ENCODE results near the gene NXNL1.
A peak's percentile ranks its signal among the peaks of the same experiment; 100 is the strongest.

Gene NXNL1

GRCh38 chr19:17469481-17470067 lies 8.8 kb upstream of the NXNL1 start:
- Histone ChIP-seq H3K9me2 (replicated peaks; ENCODE audit: control insufficient read depth, low read length) (no peaks in the 10 kb centered on the region), H3K9me3 (ENCODE audit: control insufficient read depth, insufficient read depth, low read length) (no peaks in the 10 kb centered on the region), H3K4me3 (ENCODE audit: low read length) (peak overlapping the region; percentile 93), H3F3A (ENCODE audit: control insufficient read depth, insufficient read depth) (peaks cover 3% of the 10 kb centered on the region; the same call in 1 of the 2 replicates), H3K27me3 (ENCODE audit: control insufficient read depth, low read length) (peaks cover 16% of the 10 kb centered on the region), H4K20me1 (ENCODE audit: control insufficient read depth, insufficient read depth, low read depth, low read length) (no peaks in the 10 kb centered on the region), H3K27ac (ENCODE audit: low read depth, low read length) (no peak overlapping the region), H3K4me1 (ENCODE audit: control insufficient read depth, low read length) (peaks cover 34% of the 10 kb centered on the region), H3K4me2 (ENCODE audit: low read length) (peak overlapping the region; percentile 97), H3K79me2 (ENCODE audit: control insufficient read depth, low read length) (no peaks in the 10 kb centered on the region), H3K36me3 (ENCODE audit: control insufficient read depth, low read length) (no peaks in the 10 kb centered on the region)
- TF ChIP-seq EZH2phosphoT487 (IDR thresholded peaks at IDR 0.05; ENCODE audit: borderline replicate concordance, low read length), result no peak
- TF ChIP-seq CTCF (IDR thresholded peaks at IDR 0.05; ENCODE audit: low read depth, low read length, poor library complexity, severe bottlenecking), result no peak

GRCh38 chr19:17469092-17469480 lies 8.4 kb upstream of the NXNL1 start:
- Histone ChIP-seq H3K36me3 (ENCODE audit: control insufficient read depth, low read length) (no peaks in the 10 kb centered on the region), H3K79me2 (ENCODE audit: control insufficient read depth, low read length) (no peaks in the 10 kb centered on the region), H3K4me3 (ENCODE audit: low read length) (peak overlapping the region; percentile 93), H4K20me1 (ENCODE audit: control insufficient read depth, insufficient read depth, low read depth, low read length) (no peaks in the 10 kb centered on the region), H3K4me2 (ENCODE audit: low read length) (peak overlapping the region; percentile 97), H3K27me3 (ENCODE audit: control insufficient read depth, low read length) (peaks cover 16% of the 10 kb centered on the region), H3F3A (ENCODE audit: control insufficient read depth, insufficient read depth) (peaks cover 3% of the 10 kb centered on the region; the same call in 1 of the 2 replicates), H3K9me2 (replicated peaks; ENCODE audit: control insufficient read depth, low read length) (no peaks in the 10 kb centered on the region), H3K27ac (ENCODE audit: low read depth, low read length) (no peak overlapping the region), H3K4me1 (ENCODE audit: control insufficient read depth, low read length) (peaks cover 34% of the 10 kb centered on the region), H3K9me3 (ENCODE audit: control insufficient read depth, insufficient read depth, low read length) (no peaks in the 10 kb centered on the region)
- TF ChIP-seq CTCF (IDR thresholded peaks at IDR 0.05; ENCODE audit: low read depth, low read length, poor library complexity, severe bottlenecking) (no peak), EZH2phosphoT487 (IDR thresholded peaks at IDR 0.05; ENCODE audit: borderline replicate concordance, low read length) (no peak)

- Histone ChIP-seq H3F3A (ENCODE audit: control insufficient read depth, insufficient read depth) (peaks cover 3% of the 10 kb centered on the region; the same call in 1 of the 2 replicates), H3K27me3 (ENCODE audit: control insufficient read depth, low read length) (peaks cover 16% of the 10 kb centered on the region), H3K9me2 (replicated peaks; ENCODE audit: control insufficient read depth, low read length) (no peaks in the 10 kb centered on the region), H3K9me3 (ENCODE audit: control insufficient read depth, insufficient read depth, low read length) (no peaks in the 10 kb centered on the region), H3K36me3 (ENCODE audit: control insufficient read depth, low read length) (no peaks in the 10 kb centered on the region), H4K20me1 (ENCODE audit: control insufficient read depth, insufficient read depth, low read depth, low read length) (no peaks in the 10 kb centered on the region), H3K4me3 (ENCODE audit: low read length) (peak overlapping the region; percentile 93), H3K4me1 (ENCODE audit: control insufficient read depth, low read length) (peaks cover 34% of the 10 kb centered on the region), H3K4me2 (ENCODE audit: low read length) (peak overlapping the region; percentile 97), H3K27ac (ENCODE audit: low read depth, low read length) (no peak overlapping the region), H3K79me2 (ENCODE audit: control insufficient read depth, low read length) (no peaks in the 10 kb centered on the region)
- TF ChIP-seq EZH2phosphoT487 (IDR thresholded peaks at IDR 0.05; ENCODE audit: borderline replicate concordance, low read length) (no peak), CTCF (IDR thresholded peaks at IDR 0.05; ENCODE audit: low read depth, low read length, poor library complexity, severe bottlenecking) (no peak)
Measured at GRCh38 chr19:17468302-17469091, 7.8 kb upstream of the NXNL1 start.

All from DOHH2 (cell line).